HG03442 (cell line): ENCODE data around the gene SCOC.
A peak's percentile ranks its signal among the peaks of the same experiment; 100 is the strongest.
"Not testable (repeated sequence)": the region's sequence is repeated elsewhere in the genome, so short reads cannot be mapped to it uniquely, and the experiment has no call there.

ENCODE experiments used
- ATAC-seq: cut with Tn5 transposase; IDR thresholded peaks from one replicate; pipeline ENCODE4 v1.9.1; 2021; ENCODE audit warnings: mild to moderate bottlenecking, moderate library complexity; ENCODE audit not compliant: unreplicated experiment

The SCOC gene

GRCh38 chr4:140359562-140360427 is 13.7 kb upstream of the SCOC start:
- peak; percentile 95 for ATAC-seq

GRCh38 chr4:140361099-140361498 is 12.3 kb upstream of the SCOC start:
- ATAC-seq = no peak

- no peak for ATAC-seq
Observed at GRCh38 chr4:140363051-140363450, 10.4 kb upstream of the SCOC start.

GRCh38 chr4:140363558-140363957 is 9.9 kb upstream of the SCOC start:
- no peak for ATAC-seq

GRCh38 chr4:140367738-140368137 is 5.7 kb upstream of the SCOC start:
- ATAC-seq = no peak

- no peak for ATAC-seq
Observed at GRCh38 chr4:140368686-140369085, 4.8 kb upstream of the SCOC start.

GRCh38 chr4:140372751-140373327 is 607 bp upstream of the SCOC start:
- peak; percentile 50 for ATAC-seq

GRCh38 chr4:140374130-140374477 is 658 bp downstream of the SCOC start:
- no peak for ATAC-seq

- no peak for ATAC-seq
Observed at GRCh38 chr4:140382732-140383131, 9.3 kb downstream of the SCOC start.

- no peak for ATAC-seq
Observed at GRCh38 chr4:140388015-140388414, 14.6 kb downstream of the SCOC start.

GRCh38 chr4:140395668-140396067 is 22.2 kb downstream of the SCOC start:
- no peak for ATAC-seq

GRCh38 chr4:140400111-140400510 is 26.7 kb downstream of the SCOC start:
- no peak for ATAC-seq

- ATAC-seq = no peak
Observed at GRCh38 chr4:140406292-140406691, 32.8 kb downstream of the SCOC start.

- ATAC-seq = no peak
Observed at GRCh38 chr4:140408974-140409373, 35.5 kb downstream of the SCOC start.

GRCh38 chr4:140413130-140413969 is 39.9 kb downstream of the SCOC start:
- ATAC-seq = not testable (repeated sequence)

GRCh38 chr4:140423106-140423505 is 49.7 kb downstream of the SCOC start:
- ATAC-seq = no peak

- peak; percentile 9 for ATAC-seq
Observed at GRCh38 chr4:140426610-140427105, 53.2 kb downstream of the SCOC start.

GRCh38 chr4:140427106-140427918 is 53.9 kb downstream of the SCOC start, which contains the start of gene CLGN:
Gene CLGN, minus strand, starts transcription at chr4:140427648. Its CDS starts 14,570 bp downstream, at chr4:140413078.
- peak; percentile 87 for ATAC-seq

GRCh38 chr4:140427919-140428471 is 54.5 kb downstream of the SCOC start:
- no peak for ATAC-seq
